ENCODE measurements around the gene METTL2B. TPM values are rescaled to one million over a fixed set of nuclear protein-coding genes. Genes with fewer than 3 reads are reported as not detected.

The METTL2B gene
- total and polyA plus RNA-seq, 2 of the 13 experiments (the other 11 are each of a cell fraction or from before 2014, with no cell fraction given), result 15.5 to 33.1 TPM

GRCh38 chr7:128455543-128456254, 20.8 kb upstream of the METTL2B start, which contains the start of gene HILPDA (continued):
- TF ChIP-seq PRDM10 (CRISPR knock-in tag; IDR thresholded peaks at IDR 0.05; ENCODE audit: low read depth) (no peak), ERF (CRISPR knock-in tag; IDR thresholded peaks at IDR 0.05) (peak; percentile 65), MEIS1 (CRISPR knock-in tag; IDR thresholded peaks at IDR 0.05; ENCODE audit: borderline replicate concordance) (0 out of 2 replicates have a peak, but pooled peaks have one; percentile 40), ARNT (IDR thresholded peaks at IDR 0.05) (no peak), HNF1B (CRISPR knock-in tag; IDR thresholded peaks at IDR 0.05) (0 out of 2 replicates have a peak, but pooled peaks have one; percentile 34), ELK4 (CRISPR knock-in tag; IDR thresholded peaks at IDR 0.05; ENCODE audit: borderline replicate concordance) (no peak), ZNF878 (CRISPR knock-in tag; IDR thresholded peaks at IDR 0.05) (peak; percentile 47; the same call in 1 of the 2 replicates), PRMT3 (CRISPR knock-in tag; IDR thresholded peaks at IDR 0.05; ENCODE audit: borderline replicate concordance, low read depth) (no peak), MTF1 (CRISPR knock-in tag; IDR thresholded peaks at IDR 0.05) (no peak), ZNF496 (CRISPR knock-in tag; IDR thresholded peaks at IDR 0.05; ENCODE audit: insufficient replicate concordance) (no peak), ZNF777 (CRISPR knock-in tag; IDR thresholded peaks at IDR 0.05) (peak; percentile 96), HNRNPH1 (optimal IDR thresholded peaks at IDR 0.05; ENCODE audit: low read depth, low read length) (no peak), ZFP41 (CRISPR knock-in tag; IDR thresholded peaks at IDR 0.05; ENCODE audit: borderline replicate concordance) (peak; percentile 27; the same call in 1 of the 2 replicates), ZNF362 (CRISPR knock-in tag; IDR thresholded peaks at IDR 0.05; ENCODE audit: borderline replicate concordance) (no peak; the same call in 1 of the 2 replicates), GMEB1 (CRISPR knock-in tag; IDR thresholded peaks at IDR 0.05; ENCODE audit: borderline replicate concordance) (peak; percentile 99), CREB1 (IDR thresholded peaks at IDR 0.05) (0 out of 2 replicates have a peak, but pooled peaks have one; percentile 8), CREB1 (CRISPR knock-in tag; IDR thresholded peaks at IDR 0.05) (no peak), KDM6A (CRISPR knock-in tag; IDR thresholded peaks at IDR 0.05; ENCODE audit: low read depth) (no peak), ZSCAN30 (CRISPR knock-in tag; IDR thresholded peaks at IDR 0.05) (no peak), ZNF136 (CRISPR knock-in tag; IDR thresholded peaks at IDR 0.05; ENCODE audit: low read depth) (peak; percentile 90)
